Smooth muscle cell (in vitro differentiated cells): ENCODE results near the gene CRYZL1. TPM values are rescaled to one million over a fixed set of nuclear protein-coding genes. Genes with fewer than 3 reads are reported as not detected.

Experiments used
- DNase-seq: peaks from one replicate; lab custom pipeline; 2025; ENCODE audit not compliant: unreplicated experiment; lab: John Stamatoyannopoulos, UW
- H2AFZ ChIP-seq: fragments of 200-600 bp; sonication (generic); 2 replicates; pipeline ENCODE4 v1.6.0; 2016; ENCODE audit warnings: antibody characterized with exemption, low read depth, mild to moderate bottlenecking
- H3F3A ChIP-seq: fragments of 200-600 bp; sonication (generic); 2 replicates; pipeline ENCODE4 v1.6.0; 2017; ENCODE audit warnings: antibody characterized with exemption, low read depth
- H3K27ac ChIP-seq: fragments of 200-600 bp; sonication (generic); 2 replicates; pipeline ENCODE4 v1.5.1; 2016; ENCODE audit warnings: low read depth, mild to moderate bottlenecking
- H3K27me3 ChIP-seq: fragments of 200-600 bp; sonication (generic); 2 replicates; pipeline ENCODE4 v1.6.1; 2016; ENCODE audit warnings: low read depth, mild to moderate bottlenecking
- H3K36me3 ChIP-seq: fragments of 200-600 bp; sonication (generic); 2 replicates; pipeline ENCODE4 v1.5.1; 2016; ENCODE audit warnings: low read depth
- H3K4me1 ChIP-seq: fragments of 200-600 bp; sonication (generic); 2 replicates; pipeline ENCODE4 v1.5.1; 2016; ENCODE audit warnings: low read depth
- H3K4me2 ChIP-seq: fragments of 200-600 bp; sonication (generic); 2 replicates; pipeline ENCODE4 v1.6.0; 2016; ENCODE audit warnings: mild to moderate bottlenecking
- H3K4me3 ChIP-seq: fragments of 200-600 bp; sonication (generic); 2 replicates; pipeline ENCODE4 v1.5.1; 2016; ENCODE audit warnings: mild to moderate bottlenecking
- H3K79me2 ChIP-seq: fragments of 200-600 bp; sonication (generic); 2 replicates; pipeline ENCODE4 v1.6.0; 2016; ENCODE audit warnings: low read depth, mild to moderate bottlenecking
- H3K9ac ChIP-seq: fragments of 200-600 bp; sonication (generic); 2 replicates; pipeline ENCODE4 v1.6.0; 2016; ENCODE audit warnings: low read depth
- H3K9me3 ChIP-seq: fragments of 200-600 bp; sonication (generic); replicated peaks from 2 replicates; pipeline ENCODE4 v1.5.1; 2016; ENCODE audit warnings: low read depth
- H4K20me1 ChIP-seq: fragments of 200-600 bp; sonication (generic); 2 replicates; pipeline ENCODE4 v1.6.0; 2016; ENCODE audit warnings: low read depth
- WGBS: methylation state at CpG from one replicate; pipeline ENCODE4 v1.1.7; 2016; ENCODE audit warnings: low lambda C conversion rate; 5-methylcytosine and 5-hydroxymethylcytosine counted together
- polyA plus RNA-seq: library from polyadenylated mRNA; unstranded; fragments of >200 nt; fragmentation: Nextera tagmentation; extraction: Ambion mirVana; gene quantifications from 2 replicates; pipeline ENCODE4 v1.2.1, GENCODE V29; 2016
- total RNA-seq: library from RNA; depleted of rRNA; stranded (reverse); fragments of >200 nt; gene quantifications from 2 replicates; pipeline ENCODE4 v1.2.3, GENCODE V29; 2014
- TF ChIP-seq, protein P1 (sequence below): fragments of 200-600 bp; sonication (generic); IDR thresholded peaks from 2 replicates; pipeline ENCODE4 v1.5.1; 2017; ENCODE audit warnings: borderline replicate concordance, mild to moderate bottlenecking, antibody characterized with exemption; ENCODE audit not compliant: insufficient read depth, poor library complexity, severe bottlenecking

Gene CRYZL1
- total and polyA plus RNA-seq, 2 experiments from 2014 or later, result 37.7 to 48.3 TPM

- WGBS, result 63% methylated on average over 4 of the region's 4 CpGs
- Histone ChIP-seq H3K4me3 (no peak overlapping the region), H3F3A (no peaks in the 10 kb centered on the region), H3K4me2 (no peak overlapping the region), H2AFZ (no peak overlapping the region), H3K79me2 (peaks cover 97% of the 10 kb centered on the region), H4K20me1 (peaks cover 93% of the 10 kb centered on the region), H3K27ac (no peak overlapping the region), H3K4me1 (no peaks in the 10 kb centered on the region), H3K9ac (no peak overlapping the region), H3K27me3 (no peaks in the 10 kb centered on the region), H3K9me3 (no peaks in the 10 kb centered on the region), H3K36me3 (no peaks in the 10 kb centered on the region)
- no peak for DNase-seq
- TF ChIP-seq, protein P1, sequence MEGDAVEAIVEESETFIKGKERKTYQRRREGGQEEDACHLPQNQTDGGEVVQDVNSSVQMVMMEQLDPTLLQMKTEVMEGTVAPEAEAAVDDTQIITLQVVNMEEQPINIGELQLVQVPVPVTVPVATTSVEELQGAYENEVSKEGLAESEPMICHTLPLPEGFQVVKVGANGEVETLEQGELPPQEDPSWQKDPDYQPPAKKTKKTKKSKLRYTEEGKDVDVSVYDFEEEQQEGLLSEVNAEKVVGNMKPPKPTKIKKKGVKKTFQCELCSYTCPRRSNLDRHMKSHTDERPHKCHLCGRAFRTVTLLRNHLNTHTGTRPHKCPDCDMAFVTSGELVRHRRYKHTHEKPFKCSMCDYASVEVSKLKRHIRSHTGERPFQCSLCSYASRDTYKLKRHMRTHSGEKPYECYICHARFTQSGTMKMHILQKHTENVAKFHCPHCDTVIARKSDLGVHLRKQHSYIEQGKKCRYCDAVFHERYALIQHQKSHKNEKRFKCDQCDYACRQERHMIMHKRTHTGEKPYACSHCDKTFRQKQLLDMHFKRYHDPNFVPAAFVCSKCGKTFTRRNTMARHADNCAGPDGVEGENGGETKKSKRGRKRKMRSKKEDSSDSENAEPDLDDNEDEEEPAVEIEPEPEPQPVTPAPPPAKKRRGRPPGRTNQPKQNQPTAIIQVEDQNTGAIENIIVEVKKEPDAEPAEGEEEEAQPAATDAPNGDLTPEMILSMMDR, result no peak
These were observed 26.6 kb upstream of the CRYZL1 start for GRCh38 chr21:33668180-33668579.

GRCh38 chr21:33667636-33668035 is 26.1 kb upstream of the CRYZL1 start:
- no peak for DNase-seq
- 55% methylated on average over 6 of the region's 6 CpGs for WGBS
- peaks cover 97% of the 10 kb centered on the region for H3K79me2 ChIP-seq
- H3F3A ChIP-seq, result no peaks in the 10 kb centered on the region
- peaks cover 92% of the 10 kb centered on the region for H4K20me1 ChIP-seq
- H2AFZ ChIP-seq, result no peak overlapping the region
- no peaks in the 10 kb centered on the region for H3K36me3 ChIP-seq
- no peaks in the 10 kb centered on the region for H3K9me3 ChIP-seq
- H3K4me1 ChIP-seq, result no peaks in the 10 kb centered on the region
- no peak overlapping the region for H3K4me3 ChIP-seq
- H3K27ac ChIP-seq, result no peak overlapping the region
- H3K27me3 ChIP-seq, result no peaks in the 10 kb centered on the region
- no peak overlapping the region for H3K4me2 ChIP-seq
- TF ChIP-seq, protein P1, result no peak
- H3K9ac ChIP-seq, result no peak overlapping the region

DNA sequence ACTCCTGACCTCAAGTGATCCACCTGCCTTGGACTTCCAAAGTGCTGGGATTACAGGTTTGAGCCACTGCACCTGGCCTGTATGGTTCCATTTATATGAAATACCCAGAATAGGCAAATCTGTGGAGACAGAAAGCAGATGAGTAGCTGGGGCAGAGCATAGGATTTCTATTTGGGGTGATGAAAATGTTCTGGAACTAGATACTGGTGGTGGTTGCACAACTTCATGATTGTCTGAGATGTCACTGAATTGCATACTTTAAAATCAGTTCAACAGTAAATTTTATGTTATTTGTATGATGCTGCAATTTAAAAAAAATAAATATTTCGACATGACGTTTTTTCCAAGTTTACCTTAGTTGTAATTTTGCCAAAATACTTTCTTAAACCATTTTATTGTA is 24.6 kb upstream of the CRYZL1 start:
- peaks cover 97% of the 10 kb centered on the region for H3K79me2 ChIP-seq
- no peaks in the 10 kb centered on the region for H3K36me3 ChIP-seq
- TF ChIP-seq, protein P1, result no peak
- H3K27ac ChIP-seq, result no peak overlapping the region
- no peaks in the 10 kb centered on the region for H3K4me1 ChIP-seq
- no peaks in the 10 kb centered on the region for H3F3A ChIP-seq
- H4K20me1 ChIP-seq, result peaks cover 89% of the 10 kb centered on the region
- no peak overlapping the region for H3K4me2 ChIP-seq
- no peaks in the 10 kb centered on the region for H3K9me3 ChIP-seq
- H3K9ac ChIP-seq, result no peak overlapping the region
- 97% methylated on average over 2 of the region's 2 CpGs for WGBS
- no peak overlapping the region for H3K4me3 ChIP-seq
- no peak overlapping the region for H2AFZ ChIP-seq
- no peak for DNase-seq
- no peaks in the 10 kb centered on the region for H3K27me3 ChIP-seq

- Histone ChIP-seq H3K9me3 (no peaks in the 10 kb centered on the region), H3K27me3 (no peaks in the 10 kb centered on the region), H3K4me1 (no peaks in the 10 kb centered on the region), H4K20me1 (peaks cover 72% of the 10 kb centered on the region), H3K79me2 (peaks cover 99% of the 10 kb centered on the region), H3K27ac (no peak overlapping the region), H3F3A (no peaks in the 10 kb centered on the region), H3K9ac (no peak overlapping the region), H3K4me3 (no peak overlapping the region), H3K4me2 (no peak overlapping the region), H3K36me3 (no peaks in the 10 kb centered on the region), H2AFZ (no peak overlapping the region)
- WGBS, result 100% methylated on average over 3 of the region's 3 CpGs
- no peak for DNase-seq
- TF ChIP-seq, protein P1, result no peak
These were observed 22.6 kb upstream of the CRYZL1 start for GRCh38 chr21:33664135-33664534.
